Left cardiac atrium (tissue), 4 donors: ENCODE data around the gene TIRAP. TPM values are rescaled to one million over a fixed set of nuclear protein-coding genes. Genes with fewer than 3 reads are reported as not detected.
"Not testable (repeated sequence)": the region's sequence is repeated elsewhere in the genome, so short reads cannot be mapped to it uniquely, and the experiment has no call there.

Source experiments
- ATAC-seq, 2 donors: fragments of 200-7000 bp; cut with Tn5 transposase; one replicate each; pipeline ENCODE4 v1.9.1; 2020; ENCODE audit warnings: mild to moderate bottlenecking in 2 of 2, moderate library complexity in 2 of 2
- DNase-seq: peaks from one replicate; pipeline ENCODE4 v3.0.0-alpha.2; 2020
- intact Hi-C, 2 donors: fragments of 100-400 bp; cut with DNase I; formaldehyde crosslinking; loops; one replicate each; pipeline versions ENCODE4 v1.14.1 to v1.15.1; 2022 to 2023
- total RNA-seq, 2 donors: library from RNA; stranded (reverse); fragmentation: NEBNext Ultra II Directional; extraction: Animal tissue kit (Norgen Biotek cat#: 25700); gene quantifications; one replicate each; pipeline ENCODE4 v1.2.1, GENCODE V29; 2021
- donor health status: DM: no; HTN: yes; CAD: no.
- donor health status: DM: no; HTN: yes; CAD: no; lungs with severe emphysema.
- donor health status: DM: yes; HTN: yes; CAD: no.
- donor health status: Dilated cardiomyopathy.

Gene TIRAP
- total RNA-seq, 2 donors from 2014 or later, result 7.6 to 8.7 TPM

GRCh38 chr11:126281245-126281644 lies 1.6 kb upstream of the TIRAP start:
- no peak for ATAC-seq
- DNase-seq, result no peak
- intact Hi-C loops, result no loop called here

DNA sequence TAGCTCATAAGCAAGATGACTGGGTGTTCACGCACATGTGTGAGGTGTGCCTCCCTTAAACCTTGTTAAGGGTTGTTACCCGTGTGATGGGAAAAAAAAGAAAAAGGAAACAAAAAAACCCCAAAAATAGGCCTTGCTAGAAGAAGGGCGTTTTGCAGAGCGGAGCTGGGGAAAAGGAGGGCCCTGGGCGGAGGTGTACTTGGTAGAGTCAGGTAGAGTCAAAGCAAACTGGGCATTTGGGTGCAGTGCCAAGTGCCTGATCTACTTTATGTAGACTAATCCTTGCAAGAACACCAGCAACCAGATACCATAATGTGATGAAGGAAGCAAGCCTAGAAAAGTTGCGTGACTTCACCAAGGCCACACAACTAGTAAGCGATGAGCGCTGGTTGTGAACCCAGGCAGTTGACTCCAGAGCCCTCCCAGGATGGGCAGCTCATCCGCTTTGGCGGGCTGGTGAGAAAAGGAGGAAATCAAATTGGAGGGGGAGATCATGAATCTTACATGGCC lies 1.2 kb upstream of the TIRAP start:
- ATAC-seq, result no peak
- no peak for DNase-seq
- intact Hi-C loops, result no loop called here

GRCh38 chr11:126282361-126282735 lies 545 bp upstream of the TIRAP start:
- intact Hi-C loops, result no loop called here
- ATAC-seq (peak; percentile 73 to 76), DNase-seq (peak; percentile 66)

GRCh38 chr11:126284829-126285228 lies 1.9 kb downstream of the TIRAP start:
- intact Hi-C loops, result no loop called here
- ATAC-seq (no peak), DNase-seq (peak; percentile 79)

DNA sequence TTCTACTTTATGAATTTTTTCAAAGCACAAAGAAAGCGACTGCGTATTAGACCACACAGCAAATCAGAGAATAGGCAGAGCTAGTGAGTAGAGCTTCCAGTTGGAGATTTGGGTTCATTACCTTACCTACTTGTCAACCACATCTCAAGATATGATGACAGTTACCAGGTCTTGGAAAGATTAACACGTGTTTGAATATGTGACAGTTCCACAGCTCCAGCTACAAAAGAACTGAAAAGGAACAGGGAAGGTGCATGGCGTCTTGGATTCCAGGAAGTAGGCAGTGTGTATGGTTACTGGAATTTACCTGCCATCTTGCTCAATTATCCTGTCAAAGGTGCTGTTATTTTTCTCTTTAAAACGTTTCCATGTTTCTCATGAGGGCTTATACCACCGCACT lies 5.3 kb downstream of the TIRAP start:
- ATAC-seq, result no peak
- intact Hi-C loops, result no loop called here
- no peak for DNase-seq

DNA sequence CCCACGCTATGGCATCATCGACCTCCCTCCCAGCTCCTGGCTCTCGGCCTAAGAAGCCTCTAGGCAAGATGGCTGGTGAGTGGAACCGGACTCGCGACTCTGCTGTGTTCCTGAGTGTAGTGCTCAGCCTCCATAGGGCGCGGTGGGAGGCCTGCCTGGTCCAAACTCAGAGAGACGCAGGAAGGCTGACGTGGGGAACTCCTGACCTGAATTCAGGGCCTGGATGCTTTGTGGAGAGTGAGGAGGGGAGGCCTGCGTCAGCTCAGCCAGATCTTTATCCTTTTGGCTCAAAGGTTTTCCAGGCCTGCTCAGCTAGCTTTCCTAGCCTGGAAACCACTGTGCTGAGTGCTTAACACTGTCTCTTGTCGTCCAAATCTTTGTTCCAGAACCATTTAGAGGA lies 8.0 kb downstream of the TIRAP start:
- DNase-seq (peak; percentile 31), ATAC-seq (peak; percentile 22 to 51)
- intact Hi-C loops, result no loop called here

- intact Hi-C loops, result no loop called here
- no peak for DNase-seq
- no peak for ATAC-seq
Measured at GRCh38 chr11:126293726-126294125, 10.8 kb downstream of the TIRAP start.

- intact Hi-C loops, result no loop called here
- no peak for ATAC-seq
- DNase-seq, result no peak
Measured at GRCh38 chr11:126297004-126297403, 14.1 kb downstream of the TIRAP start.

DNA sequence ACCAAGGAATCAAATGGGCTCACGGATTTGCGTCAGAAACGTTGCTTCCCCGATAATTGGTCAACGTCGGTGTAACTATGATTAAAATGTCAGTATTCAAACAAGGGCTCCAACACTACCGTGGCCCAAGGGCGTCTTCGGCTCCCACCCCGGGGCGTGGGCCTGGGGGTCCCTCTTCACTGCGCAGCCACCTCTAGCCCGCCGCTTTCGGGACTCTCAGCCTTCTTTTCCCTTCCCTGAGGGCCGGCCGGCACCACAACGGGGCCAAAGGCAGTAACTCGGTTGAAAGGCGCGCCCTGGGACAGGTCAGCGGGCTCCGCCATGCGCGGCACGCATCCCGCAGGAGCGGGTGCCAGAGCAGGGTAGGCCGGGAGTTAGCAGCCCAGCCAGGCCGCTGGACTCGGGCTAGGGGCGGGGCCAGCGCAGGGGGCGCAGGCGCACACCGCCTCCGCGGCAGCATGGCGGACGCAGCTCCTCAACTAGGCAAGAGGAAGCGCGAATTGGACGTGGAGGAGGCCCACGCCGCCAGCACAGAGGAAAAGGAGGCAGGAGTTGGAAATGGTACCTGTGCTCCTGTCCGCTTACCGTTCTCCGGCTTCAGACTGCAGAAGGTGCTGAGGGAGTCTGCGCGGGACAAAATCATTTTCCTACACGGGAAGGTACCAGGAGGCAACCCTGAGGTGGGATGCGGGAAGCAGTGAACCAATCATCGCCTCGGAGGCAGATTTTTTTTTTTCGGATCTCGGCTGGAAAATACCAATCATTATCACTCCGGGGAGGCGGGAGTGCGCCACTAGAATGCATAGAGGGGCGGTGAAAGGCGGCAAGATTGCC lies 20.9 kb downstream of the TIRAP start, which contains the start of gene DCPS:
DCPS (plus strand) TSS at position 438 of the 834 bp plus-strand sequence; CDS start at position 459, 21 bp downstream.
- ATAC-seq (peak; percentile 99), DNase-seq (peak; percentile 92)
- intact Hi-C loops, result no loop called here

GRCh38 chr11:126304457-126305075 lies 21.7 kb downstream of the TIRAP start:
- ATAC-seq (peak in 1 of 2 donors; percentile 20), DNase-seq (no peak)
- intact Hi-C loops, result no loop called here

DNA sequence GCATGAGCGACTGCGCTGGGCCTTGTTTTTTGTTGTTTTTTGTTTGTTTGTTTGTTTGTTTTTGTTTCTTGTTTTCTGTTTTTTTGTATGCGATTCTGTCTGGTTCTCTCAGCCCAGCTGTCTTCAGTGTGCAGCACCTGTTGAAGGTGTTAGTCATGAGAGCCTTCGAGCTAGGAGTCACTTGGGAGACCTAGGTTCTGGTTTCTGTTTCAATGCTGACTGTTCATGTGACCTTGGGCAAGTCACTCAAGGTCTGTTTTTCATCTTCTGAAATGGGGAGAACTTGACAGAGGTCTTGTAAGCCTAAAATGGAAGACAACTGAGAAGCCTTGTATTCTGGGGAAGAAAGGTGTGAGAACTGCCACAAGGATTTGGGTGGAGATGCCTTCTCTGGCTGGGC lies 22.8 kb downstream of the TIRAP start:
- ATAC-seq, result no peak
- intact Hi-C loops, result no loop called here

DNA sequence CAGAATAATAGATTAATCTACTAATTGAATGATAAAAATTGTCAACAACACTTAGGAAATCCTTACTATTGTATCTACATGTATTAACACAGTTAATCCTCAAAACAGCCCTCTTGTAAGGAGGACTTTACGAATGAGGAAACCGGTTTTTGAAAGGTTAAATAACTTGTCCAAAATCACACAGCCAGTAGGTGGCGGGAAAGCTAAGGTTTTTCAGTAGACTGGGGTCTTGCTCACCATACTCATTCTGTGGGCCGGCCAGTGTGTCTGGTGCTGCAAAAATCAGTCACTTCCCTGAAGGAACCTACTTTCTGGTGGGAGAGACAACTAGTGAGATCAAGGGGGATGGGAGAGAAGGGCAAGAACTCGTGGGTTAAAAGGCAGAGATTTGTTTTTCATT lies 24.8 kb downstream of the TIRAP start:
- no peak for DNase-seq
- intact Hi-C loops, result no loop called here
- no peak for ATAC-seq

More for the DNA sequence above, 22.8 kb downstream of the TIRAP start:
- no peak for DNase-seq

DNA sequence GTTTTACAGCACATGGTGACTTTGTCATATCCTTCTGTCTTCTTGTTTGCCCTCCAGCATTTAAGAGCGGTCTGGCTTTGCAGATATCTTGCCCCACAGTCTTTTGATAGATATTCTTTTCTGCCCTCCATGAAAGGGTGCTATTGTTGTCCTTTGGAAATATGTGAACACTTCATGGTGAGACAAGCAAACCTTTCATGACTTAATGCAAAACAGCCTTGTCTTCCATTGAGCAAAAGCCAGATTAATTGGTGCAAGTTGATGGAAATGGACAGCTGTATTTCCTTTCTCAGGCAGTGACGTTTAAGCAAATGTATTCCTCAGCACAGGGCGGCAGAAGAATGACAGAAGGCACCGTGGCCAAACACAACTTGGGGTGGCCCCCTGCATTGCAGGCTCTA lies 25.4 kb downstream of the TIRAP start:
- DNase-seq (no peak), ATAC-seq (no peak)
- intact Hi-C loops, result no loop called here

GRCh38 chr11:126308771-126309170 lies 25.9 kb downstream of the TIRAP start:
- ATAC-seq, DNase-seq, intact Hi-C loops: not testable (repeated sequence)

GRCh38 chr11:126310200-126310991 lies 27.5 kb downstream of the TIRAP start:
- intact Hi-C loops, result loop anchor here (1.0 to 10.0 kb wide), 4 partner anchors 94 to 172 kb away; no protein-coding TSS in a partner anchor
- ATAC-seq, result peak; percentile 94 to 96
- DNase-seq, result peak; percentile 83

GRCh38 chr11:126310992-126311310 lies 28.1 kb downstream of the TIRAP start:
- intact Hi-C loops, result loop anchor here (1.0 to 10.0 kb wide), 4 partner anchors 94 to 171 kb away; no protein-coding TSS in a partner anchor
- DNase-seq (no peak), ATAC-seq (peak in 1 of 2 donors; percentile 13)

- intact Hi-C loops, result loop anchor here (2.0 to 10.0 kb wide), 3 partner anchors 93 to 171 kb away; no protein-coding TSS in a partner anchor
Measured at GRCh38 chr11:126311401-126312291, 28.8 kb downstream of the TIRAP start.

GRCh38 chr11:126312961-126313360 lies 30.1 kb downstream of the TIRAP start:
- intact Hi-C loops, result loop anchor here in 1 of 2 donors (5.0 to 10.0 kb wide), 2 partner anchors 92 to 169 kb away; no protein-coding TSS in a partner anchor
- ATAC-seq (no peak), DNase-seq (no peak)

More at GRCh38 chr11:126311401-126312291, 28.8 kb downstream of the TIRAP start:
- no peak for DNase-seq
- peak in 1 of 2 donors; percentile 51 for ATAC-seq
